Stimulated activated CD8-positive, alpha-beta memory T cell treated with anti-CD3 and anti-CD28 coated beads, Interleukin-4, amount 100 ng/mL, for 48 hours (primary cell): Measurements from ENCODE around the gene ADAMTS4.
"Not testable (repeated sequence)": the region's sequence is repeated elsewhere in the genome, so short reads cannot be mapped to it uniquely, and the experiment has no call there.

ENCODE experiments used
- DNase-seq: peaks from one replicate; pipeline ENCODE4 v3.0.0-alpha.2; 2020

Gene ADAMTS4

GRCh38 chr1:161198897-161199431 is at the start of gene ADAMTS4:
TSS of gene ADAMTS4 (minus strand) at chr1:161199054. CDS start at chr1:161198627, 427 bp downstream.
- DNase-seq = no peak

DNA sequence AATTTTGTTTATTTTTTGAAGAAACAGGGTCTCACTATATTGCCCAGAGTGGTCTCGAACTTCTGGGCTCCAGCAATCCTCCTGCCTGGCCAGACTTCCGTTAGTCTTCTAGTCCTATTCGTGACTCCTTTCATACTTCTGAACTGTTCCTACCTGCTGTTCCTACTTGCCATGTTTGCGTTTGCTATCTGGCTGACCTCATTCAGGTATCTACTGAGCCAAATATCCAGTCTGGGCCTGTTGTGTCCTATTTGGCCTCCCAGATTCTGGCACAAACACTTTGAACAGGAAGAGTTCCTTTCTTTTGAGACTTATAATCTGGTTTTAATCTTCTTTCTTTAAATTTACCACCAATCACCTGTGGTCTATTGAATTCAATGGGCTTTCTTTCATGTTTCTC is 46.0 kb upstream of the ADAMTS4 start:
- DNase-seq = no peak

- DNase-seq = no peak
These were observed 43.5 kb upstream of the ADAMTS4 start for GRCh38 chr1:161242313-161242712.

- DNase-seq = no peak
These were observed 42.8 kb upstream of the ADAMTS4 start for GRCh38 chr1:161241682-161242081.

GRCh38 chr1:161238039-161238473 is 39.2 kb upstream of the ADAMTS4 start, which contains the start of gene NR1I3:
TSS of gene NR1I3 (minus strand) at chr1:161238203. CDS start at chr1:161236565, 1,638 bp downstream.
- DNase-seq = no peak

DNA sequence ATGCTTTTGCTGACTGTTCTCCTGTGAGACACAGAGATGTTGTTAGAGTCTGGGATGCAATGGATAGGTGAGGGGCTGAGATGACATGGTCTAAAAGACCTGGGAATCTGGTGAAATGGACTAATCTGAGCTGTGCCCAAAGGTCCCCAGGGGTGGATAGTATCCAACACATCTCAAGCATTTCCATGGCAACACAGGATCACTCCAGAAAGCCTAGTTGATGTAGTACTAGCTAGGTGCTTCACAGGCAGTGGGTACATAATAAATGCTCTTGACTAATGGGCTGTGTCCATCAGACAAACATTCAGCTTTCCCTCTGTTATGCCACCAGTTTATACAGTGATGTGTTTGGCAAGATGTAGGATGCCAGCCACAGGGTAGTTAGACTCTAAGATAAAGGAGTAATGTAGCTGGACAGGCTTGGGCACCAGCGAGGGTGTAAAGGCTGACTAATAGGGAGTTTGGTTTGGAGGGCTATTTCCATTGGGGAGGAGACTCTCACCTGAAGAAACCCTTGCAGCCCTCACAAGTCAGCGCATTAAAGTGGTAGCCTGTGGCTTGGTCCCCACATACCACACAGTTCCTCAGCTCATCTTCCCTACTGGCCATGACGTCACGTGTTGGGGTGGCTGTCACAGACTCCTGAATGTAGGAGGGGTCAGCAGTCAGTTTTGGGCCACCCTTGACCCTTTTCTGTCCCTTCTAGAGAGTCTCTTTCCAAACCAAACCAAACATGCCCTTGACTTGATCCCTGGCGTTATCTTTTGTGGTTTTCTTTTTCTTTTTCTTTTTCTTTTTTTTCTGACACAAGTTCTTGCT is 37.3 kb upstream of the ADAMTS4 start:
- DNase-seq = no peak

DNA sequence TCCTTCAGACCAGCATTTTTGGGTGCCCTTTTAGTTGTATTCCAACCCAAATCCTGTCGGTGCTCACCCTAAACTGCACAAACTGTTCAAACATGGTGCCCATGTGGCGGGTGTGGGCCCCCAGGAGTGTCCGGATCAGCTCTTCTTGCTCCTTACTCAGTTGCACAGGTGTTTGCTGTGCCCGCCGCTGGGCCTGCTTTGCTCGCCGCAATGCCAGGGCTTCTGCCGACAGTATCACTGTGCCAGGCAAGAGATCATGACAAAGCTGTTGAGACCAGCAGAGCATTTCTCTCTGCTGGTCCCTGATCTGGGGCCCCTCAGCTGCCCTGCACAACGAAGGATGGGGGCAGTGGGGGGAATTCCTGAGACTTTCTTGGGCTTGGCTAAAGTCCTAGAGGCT is 34.2 kb upstream of the ADAMTS4 start:
- no peak for DNase-seq

DNA sequence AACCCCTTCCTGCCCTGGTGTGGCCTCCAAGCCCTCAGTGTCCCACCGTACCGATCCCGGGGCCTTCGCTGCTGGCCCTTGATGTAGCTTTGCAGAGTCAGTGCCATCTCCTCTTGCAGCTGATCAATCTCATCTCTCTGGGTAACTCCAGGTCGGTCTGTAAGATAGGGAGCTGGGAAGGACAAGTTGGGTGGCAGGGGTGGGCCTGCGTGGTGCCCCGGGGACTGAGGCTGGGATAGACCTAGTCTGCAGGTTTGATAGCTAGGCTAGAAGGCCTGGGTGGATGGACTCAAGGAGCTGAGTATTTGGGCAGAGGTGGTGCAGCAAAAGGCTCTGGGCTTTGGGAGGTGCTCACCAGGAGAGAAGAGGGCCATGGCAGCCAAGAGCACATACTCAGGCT is 31.9 kb upstream of the ADAMTS4 start:
- DNase-seq = no peak

- no peak for DNase-seq
These were observed 31.0 kb upstream of the ADAMTS4 start for GRCh38 chr1:161229896-161230295.

GRCh38 chr1:161228032-161228431 is 29.2 kb upstream of the ADAMTS4 start:
- no peak for DNase-seq

DNA sequence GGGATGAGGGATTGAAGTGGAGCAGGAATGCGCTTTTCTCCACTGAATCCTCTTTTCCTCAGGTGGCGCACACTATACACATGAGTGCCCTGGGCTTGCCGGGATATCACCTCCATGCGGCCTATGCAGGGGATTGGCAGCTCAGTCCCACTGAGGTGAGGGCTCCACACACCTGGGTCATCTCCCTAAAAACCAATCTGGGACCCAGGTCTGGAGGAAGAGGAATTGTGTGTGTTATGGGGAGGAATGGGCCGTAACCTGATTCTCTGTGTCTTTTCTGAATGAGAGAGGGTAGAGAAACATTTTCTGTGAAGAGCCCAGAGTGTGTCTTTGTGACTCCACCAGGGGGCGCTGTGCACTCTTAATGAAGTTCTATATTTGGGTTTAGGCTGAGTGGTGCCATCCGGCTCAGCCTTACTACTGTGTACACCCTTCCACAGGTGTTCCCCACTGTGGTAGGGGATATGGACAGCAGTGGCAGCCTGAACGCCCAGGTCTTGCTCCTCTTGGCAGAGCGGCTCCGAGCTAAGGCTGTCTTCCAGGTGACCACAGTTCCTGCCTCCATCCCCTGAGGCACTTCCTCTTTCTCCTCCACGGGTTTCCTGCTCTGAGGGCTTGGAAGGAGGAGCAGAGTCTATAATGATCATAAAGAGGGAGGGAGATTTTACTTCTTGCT is 28.5 kb upstream of the ADAMTS4 start:
- DNase-seq = peak; percentile 96

DNA sequence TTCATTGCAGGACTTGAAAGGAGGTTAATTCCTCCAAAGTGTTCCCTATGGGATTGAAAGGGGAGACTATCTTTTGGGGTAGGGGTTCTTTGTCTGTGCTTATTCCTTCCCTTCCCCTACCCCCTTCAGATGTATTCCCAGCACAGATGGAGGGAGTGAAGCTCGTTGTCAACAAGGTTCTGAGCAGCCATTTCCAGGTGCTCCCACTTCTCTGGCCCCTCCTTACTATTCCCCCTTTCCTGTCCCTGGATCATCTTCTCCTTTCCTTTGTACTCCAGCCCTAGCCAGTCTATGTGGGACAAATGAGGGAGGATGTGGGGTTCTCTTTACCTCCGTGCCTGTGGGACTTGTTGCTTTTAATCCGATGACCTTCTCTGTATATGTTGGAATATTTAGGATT is 27.9 kb upstream of the ADAMTS4 start:
- DNase-seq = no peak

DNA sequence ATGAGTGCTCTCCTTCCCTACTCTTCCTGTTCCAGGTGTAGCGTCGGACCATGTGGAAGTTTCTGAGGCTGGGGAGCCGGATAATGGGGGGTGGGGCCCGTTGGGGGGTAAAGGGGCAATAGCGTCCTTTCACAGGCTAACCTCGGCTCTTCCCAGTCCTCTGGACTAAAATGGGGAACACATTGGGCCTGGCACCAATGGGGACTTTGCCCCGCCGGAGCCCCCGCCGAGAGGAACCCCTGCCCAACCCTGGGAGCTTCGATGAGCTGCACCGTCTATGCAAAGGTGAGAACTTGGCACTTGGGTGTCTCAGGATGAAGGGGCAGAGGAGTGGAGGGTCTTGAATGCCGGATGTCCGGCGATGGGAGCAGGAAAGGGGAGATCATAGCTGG is 27.5 kb upstream of the ADAMTS4 start:
- peak; percentile 39 for DNase-seq

DNA sequence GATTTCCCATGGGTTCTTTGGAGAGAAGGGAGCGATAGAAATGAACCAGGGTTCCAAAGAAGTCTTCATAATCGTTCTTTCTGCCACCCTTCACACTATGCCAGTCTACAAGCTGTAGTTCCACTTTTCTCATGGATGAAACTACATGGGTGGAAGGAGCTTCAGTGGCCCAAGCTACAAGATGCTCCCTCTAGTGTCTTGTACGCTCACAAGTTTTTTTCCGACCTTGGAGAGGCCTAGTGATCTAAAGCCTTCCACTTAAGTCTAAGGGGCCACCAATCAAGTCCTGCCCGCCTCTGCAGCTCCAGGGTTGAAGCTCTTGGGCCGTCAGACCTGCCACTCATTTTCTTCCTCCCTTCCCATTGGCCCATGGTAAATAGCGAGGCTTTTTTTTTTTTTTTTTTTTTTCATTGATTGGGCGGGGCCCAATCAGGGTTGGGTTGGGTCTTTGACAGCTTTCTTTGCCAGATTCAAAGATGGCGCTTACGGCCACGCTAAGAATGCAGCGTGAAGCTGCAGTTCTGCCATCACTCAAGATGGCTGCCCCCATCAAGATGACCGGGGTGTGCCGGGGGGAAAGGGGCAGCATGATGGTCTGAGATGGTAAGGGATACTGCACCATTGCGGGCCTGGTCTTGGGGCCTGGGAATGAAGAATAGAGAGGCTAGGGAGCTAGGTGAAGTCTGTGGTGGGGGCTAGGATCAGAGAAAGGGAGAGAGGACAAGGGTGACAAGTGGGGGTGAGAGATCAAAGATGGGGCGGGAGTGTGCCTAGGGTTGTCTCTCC is 26.9 kb upstream of the ADAMTS4 start, which contains the start of gene TOMM40L:
TSS of gene TOMM40L (plus strand) at position 527 of the 786 bp plus-strand sequence. CDS start 430 bp downstream, outside the sequence.
- peak; percentile 89 for DNase-seq

DNA sequence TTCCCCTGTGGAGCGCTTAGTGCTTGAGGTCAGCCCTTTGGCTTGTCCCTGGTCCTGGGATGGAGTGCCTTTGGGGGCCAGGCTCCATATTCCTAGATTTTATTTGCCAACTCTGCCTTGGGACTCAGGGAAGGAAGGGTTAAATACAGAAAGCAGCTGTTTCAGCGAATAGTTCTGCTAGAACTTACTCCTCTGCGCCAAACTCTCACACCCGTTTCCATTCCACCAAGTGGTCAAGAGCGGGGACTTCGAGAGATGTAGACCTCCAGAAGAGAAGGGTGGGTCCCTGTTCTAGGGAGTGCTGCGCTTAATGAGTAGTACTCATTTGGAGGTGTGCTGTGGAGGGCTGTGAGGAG is 26.3 kb upstream of the ADAMTS4 start:
- DNase-seq = no peak

DNA sequence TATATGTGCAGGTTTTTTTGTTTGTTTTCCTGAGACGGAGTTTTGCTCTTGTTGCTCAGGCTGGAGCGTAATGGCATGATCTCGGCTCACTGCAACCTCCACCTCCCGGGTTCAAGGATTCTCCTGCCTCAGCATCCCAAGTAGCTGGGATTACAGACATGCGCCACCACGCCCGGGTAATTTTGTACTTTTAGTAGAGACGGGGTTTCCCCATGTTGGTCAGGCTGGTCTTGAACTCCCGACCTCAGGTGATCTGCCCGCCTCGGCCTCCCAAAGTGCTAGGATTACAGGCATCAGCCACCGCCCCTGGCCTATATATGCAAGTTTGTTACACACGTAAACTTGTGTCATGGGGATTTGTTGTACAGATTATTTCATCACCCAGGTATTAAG is 25.8 kb upstream of the ADAMTS4 start:
- DNase-seq = not testable (repeated sequence)

DNA sequence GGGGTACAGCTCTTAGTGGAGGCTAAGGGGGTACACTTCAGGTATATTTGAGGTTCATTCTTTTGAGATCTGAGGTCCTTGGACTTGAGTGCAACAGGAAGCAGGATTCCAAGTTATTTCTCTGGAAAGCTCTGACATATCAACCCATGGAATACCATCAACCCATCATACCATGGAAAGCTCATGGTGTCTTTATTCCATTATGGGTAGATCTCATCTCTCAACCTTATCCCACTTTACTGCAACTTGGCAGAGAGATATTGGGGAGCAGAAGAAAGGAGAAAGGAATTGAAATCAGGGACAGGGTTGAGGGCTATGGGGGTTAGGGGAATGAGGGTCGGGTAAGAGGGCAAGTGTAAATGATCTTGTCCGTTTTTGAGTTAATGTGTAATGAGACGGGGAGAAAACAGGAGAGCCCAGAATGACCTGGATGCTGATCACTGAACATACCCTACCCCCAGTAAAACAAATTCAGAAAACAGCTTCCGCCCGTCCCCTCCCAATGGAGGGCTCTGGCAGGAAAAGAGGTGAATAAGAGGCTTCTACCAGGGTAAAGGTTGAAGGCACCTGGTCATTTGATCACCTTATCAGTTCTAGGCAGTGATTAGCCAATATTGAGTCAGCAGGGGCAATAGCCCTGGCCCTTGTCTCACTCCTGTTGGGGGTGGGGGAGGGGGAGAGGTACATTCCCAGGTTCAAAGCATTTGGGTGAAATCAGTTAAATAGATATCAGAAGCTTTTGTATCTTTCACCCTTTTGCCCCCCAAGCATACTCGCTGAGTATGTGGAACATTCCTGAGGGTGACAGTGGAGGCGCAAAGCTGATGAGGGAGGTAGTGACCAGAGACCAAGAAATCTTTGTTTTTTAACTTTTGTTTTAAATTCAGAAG is 25.2 kb upstream of the ADAMTS4 start:
- DNase-seq = no peak

DNA sequence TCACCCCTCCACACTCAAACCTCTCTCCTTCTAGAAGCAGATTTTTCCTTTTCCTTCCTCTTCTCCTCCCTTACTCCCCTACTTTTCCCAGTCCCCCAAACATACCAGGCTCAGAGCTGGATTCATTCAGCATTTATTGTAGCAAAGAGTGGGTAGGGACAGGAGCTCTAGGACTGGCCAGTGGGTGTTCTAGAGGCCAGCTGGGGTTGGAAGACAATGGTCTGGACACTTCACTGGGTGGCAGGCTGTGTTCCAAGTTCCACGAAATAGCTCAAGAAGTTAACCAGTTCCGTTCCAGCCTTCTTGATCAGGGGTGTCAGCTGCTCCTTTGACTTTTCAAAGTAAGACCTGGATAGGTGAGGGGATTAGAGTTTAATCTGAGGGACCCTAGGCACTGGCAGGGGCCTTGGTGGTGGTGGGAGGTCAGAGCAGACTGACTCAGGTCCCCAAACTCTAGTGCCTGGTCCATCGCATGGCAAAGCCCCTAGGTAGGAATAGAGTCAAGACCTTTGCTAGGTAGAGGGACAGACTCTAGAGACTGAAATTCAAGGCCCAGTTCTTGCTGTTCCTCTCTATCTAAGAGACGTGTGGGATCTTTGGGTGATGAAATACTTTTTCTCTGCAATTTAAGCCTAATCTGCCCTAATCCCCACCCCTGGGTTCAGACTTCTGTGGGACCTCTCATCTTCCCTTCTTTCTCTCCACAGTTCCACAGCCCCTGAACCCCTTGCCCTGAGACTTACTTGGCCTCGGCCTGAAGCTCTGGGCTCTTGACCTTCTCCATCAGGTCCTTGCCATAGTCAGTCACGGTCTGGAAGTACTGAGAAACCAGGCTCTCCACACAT is 23.5 kb upstream of the ADAMTS4 start:
- DNase-seq = no peak

DNA sequence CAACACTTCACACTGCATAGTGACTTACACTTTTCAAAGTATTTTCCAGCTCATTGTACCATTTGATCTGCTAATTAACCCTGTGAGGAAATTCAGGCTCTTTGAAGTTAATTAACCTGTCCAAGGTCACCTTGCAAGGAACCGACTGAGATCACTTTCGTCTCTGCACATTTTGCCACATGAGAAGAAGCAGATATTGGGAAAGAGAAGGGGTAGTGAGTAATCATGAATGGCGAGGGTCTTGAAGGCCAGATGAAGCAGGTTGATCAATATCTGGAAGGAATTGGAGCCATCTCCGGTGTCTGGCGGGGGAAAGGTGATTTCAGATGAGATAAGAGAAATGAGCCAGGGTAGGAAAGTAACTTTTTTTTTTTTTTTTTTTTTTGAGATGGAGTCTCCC is 21.1 kb upstream of the ADAMTS4 start:
- DNase-seq = no peak

GRCh38 chr1:161219078-161219892 is 20.4 kb upstream of the ADAMTS4 start:
- no peak for DNase-seq
